ENCODE results near the gene ERCC6L2.

ERCC6L2 gene

DNA sequence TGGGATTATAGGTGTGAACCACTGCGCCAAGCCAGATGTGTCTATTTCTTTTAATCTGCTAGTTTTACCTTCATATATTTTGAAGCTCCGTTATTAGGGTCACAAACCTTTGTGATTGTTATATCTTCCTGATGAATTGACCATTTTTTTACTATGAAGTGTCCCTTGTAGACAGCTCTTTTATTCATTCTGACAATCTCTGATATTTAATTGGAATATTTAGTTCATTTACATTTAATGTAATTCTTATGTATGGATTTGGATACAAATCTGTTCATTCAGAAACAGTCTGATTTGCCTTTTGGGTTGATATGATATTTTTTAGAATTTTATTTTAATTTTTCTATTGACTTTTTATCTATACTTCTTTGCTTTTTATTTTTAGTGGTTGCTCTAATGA, 17.2 kb downstream of the ERCC6L2 start:
- Histone ChIP-seq H3K9me3 (ENCODE audit: insufficient read depth, low read depth, low read length) (peaks cover 2% of the 10 kb centered on the region; the same call in 1 of the 2 replicates), H3K27ac (ENCODE audit: low read depth, low read length) (no peak overlapping the region), H3K27me3 (ENCODE audit: insufficient read depth, low read length) (no peaks in the 10 kb centered on the region), H3K36me3 (ENCODE audit: insufficient read depth, low read length) (peaks cover 9% of the 10 kb centered on the region; the same call in 1 of the 2 replicates), H3K4me1 (ENCODE audit: insufficient read depth, low read length) (no peaks in the 10 kb centered on the region), H3K9ac (ENCODE audit: low read depth, low read length) (no peak overlapping the region), H3K4me3 (ENCODE audit: low read length) (no peak overlapping the region)
- 100% methylated on average over 1 of the region's 2 CpGs for WGBS

DNA sequence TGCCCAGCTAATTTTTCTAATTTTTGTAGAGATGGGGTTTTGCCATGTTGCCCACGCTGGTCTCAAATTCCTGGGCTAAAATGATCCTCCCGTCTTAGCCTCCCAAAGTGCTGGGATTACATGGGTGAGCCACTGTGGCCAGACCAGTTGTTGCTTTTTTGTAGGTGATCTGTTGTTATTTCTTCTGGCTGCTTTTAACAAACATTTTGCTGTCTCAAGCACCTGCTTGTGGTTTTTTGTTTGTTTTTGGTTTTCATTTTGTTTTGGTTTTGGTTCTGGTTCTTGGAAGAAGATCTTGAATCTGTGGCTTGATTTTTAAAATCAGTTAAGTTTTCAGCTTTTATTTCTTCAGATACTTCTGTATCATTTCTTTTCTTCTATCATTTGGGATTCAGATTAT, 21.1 kb downstream of the ERCC6L2 start:
- no peaks in the 10 kb centered on the region for H3K27me3 ChIP-seq (ENCODE audit: insufficient read depth, low read length)
- H3K4me1 ChIP-seq (ENCODE audit: insufficient read depth, low read length) = no peaks in the 10 kb centered on the region
- peaks cover 2% of the 10 kb centered on the region; the same call in 1 of the 2 replicates for H3K9me3 ChIP-seq (ENCODE audit: insufficient read depth, low read depth, low read length)
- peaks cover 12% of the 10 kb centered on the region; the same call in 1 of the 2 replicates for H3K36me3 ChIP-seq (ENCODE audit: insufficient read depth, low read length)
- no peak overlapping the region for H3K9ac ChIP-seq (ENCODE audit: low read depth, low read length)
- WGBS = 90% methylated on average over 2 of the region's 2 CpGs
- no peak overlapping the region for H3K27ac ChIP-seq (ENCODE audit: low read depth, low read length)
- no peak overlapping the region for H3K4me3 ChIP-seq (ENCODE audit: low read length)

DNA sequence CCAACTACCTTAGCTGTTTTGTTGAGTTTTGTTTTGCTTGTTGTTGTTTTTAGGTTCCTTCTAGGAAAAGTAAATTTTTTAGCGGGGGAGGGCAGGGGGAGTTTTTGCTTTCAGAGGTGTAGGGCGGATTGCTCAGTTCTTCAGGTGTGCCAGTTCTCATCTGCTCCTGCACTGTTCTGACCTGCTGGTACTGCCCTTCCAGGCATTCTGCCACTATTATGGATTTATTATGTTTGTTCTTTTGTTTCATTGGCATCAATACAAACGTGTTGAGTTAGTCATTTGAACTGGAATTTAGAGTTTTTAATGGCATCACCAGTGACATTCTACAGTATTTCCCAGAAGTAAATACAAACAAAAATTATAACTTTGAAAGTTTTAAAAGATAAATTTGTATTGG, 26.0 kb downstream of the ERCC6L2 start:
- Histone ChIP-seq H3K9ac (ENCODE audit: low read depth, low read length) (no peak overlapping the region), H3K9me3 (ENCODE audit: insufficient read depth, low read depth, low read length) (no peaks in the 10 kb centered on the region), H3K4me1 (ENCODE audit: insufficient read depth, low read length) (no peaks in the 10 kb centered on the region), H3K27me3 (ENCODE audit: insufficient read depth, low read length) (no peaks in the 10 kb centered on the region), H3K36me3 (ENCODE audit: insufficient read depth, low read length) (peaks cover 11% of the 10 kb centered on the region; the same call in 1 of the 2 replicates), H3K4me3 (ENCODE audit: low read length) (no peak overlapping the region), H3K27ac (ENCODE audit: low read depth, low read length) (no peak overlapping the region)
- 89% methylated on average over 2 of the region's 3 CpGs for WGBS

DNA sequence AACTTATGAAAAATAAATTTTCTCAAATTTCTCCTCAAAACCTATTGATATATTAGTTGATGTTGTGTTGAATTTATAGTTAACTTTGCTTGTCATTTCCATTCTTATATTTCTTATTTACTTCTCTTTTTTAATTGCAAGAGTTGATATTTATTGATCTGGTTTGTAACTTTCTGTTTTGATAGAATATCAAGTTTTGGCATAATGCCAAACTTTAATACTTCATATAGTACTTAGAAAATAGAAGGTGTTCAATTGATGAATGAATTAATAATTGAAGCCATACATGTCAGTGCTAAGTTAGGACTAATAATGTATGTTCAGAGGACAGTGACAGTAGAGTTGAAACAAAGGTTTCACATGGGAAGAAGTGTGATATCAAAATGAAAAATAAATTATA, 27.9 kb downstream of the ERCC6L2 start:
- Histone ChIP-seq H3K9ac (ENCODE audit: low read depth, low read length) (no peak overlapping the region), H3K27me3 (ENCODE audit: insufficient read depth, low read length) (no peaks in the 10 kb centered on the region), H3K27ac (ENCODE audit: low read depth, low read length) (no peak overlapping the region), H3K4me3 (ENCODE audit: low read length) (no peak overlapping the region), H3K4me1 (ENCODE audit: insufficient read depth, low read length) (no peaks in the 10 kb centered on the region), H3K36me3 (ENCODE audit: insufficient read depth, low read length) (peaks cover 17% of the 10 kb centered on the region), H3K9me3 (ENCODE audit: insufficient read depth, low read depth, low read length) (no peaks in the 10 kb centered on the region)

DNA sequence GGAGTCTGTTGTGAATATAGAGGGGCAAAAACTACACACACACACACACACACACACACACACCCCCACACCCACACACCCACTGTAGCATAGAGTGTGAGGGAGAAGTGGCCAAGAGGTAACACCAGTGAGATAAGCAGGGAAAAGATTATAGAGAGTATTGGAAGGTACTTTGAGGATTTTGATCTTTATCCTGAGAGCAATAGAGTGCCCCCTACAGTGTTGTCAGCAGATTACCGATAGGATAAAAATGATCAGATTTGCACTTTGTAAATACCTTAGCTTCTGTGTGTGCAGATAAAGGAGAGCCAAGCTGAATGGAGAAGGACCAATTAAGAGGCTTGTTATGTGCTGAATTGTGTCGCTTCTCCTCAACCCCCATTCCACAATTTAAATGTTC, 32.3 kb downstream of the ERCC6L2 start:
- WGBS = 91% methylated on average over 1 of the region's 2 CpGs
- H3K27ac ChIP-seq (ENCODE audit: low read depth, low read length) = no peak overlapping the region
- H3K4me3 ChIP-seq (ENCODE audit: low read length) = no peak overlapping the region
- no peaks in the 10 kb centered on the region for H3K9me3 ChIP-seq (ENCODE audit: insufficient read depth, low read depth, low read length)
- H3K36me3 ChIP-seq (ENCODE audit: insufficient read depth, low read length) = peaks cover 19% of the 10 kb centered on the region
- H3K9ac ChIP-seq (ENCODE audit: low read depth, low read length) = no peak overlapping the region
- H3K27me3 ChIP-seq (ENCODE audit: insufficient read depth, low read length) = no peaks in the 10 kb centered on the region
- H3K4me1 ChIP-seq (ENCODE audit: insufficient read depth, low read length) = no peaks in the 10 kb centered on the region

DNA sequence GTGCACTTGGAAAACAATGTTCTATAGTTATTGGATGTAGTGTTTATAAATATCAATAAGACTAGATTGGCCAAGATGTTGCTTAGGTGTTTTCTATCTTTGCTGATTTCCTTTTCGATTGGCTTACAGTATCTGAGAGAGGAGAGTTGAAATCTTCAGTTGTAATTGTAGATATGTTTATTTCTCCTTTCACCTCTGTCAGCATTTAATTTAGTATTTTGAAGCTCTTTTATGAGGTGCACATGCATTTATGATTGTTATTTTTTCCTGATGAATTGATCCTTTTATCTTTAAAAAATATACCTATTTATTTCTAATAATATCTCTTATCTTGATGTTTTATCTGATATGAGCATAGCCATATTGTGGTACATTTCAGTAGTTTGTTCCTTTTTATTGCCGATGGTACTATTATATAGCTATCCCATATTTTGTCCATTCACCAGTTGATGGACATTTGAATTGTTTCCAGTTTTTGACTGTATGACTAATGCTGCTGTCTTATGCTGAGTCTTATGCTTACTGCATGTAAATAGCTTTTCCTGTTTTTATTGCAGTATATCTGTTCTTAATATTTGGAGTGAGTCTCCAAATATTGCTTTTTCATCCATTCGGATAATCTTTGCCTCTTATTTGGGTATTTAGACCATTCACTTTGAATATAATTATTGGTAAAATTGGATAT, 34.7 kb downstream of the ERCC6L2 start:
- no peaks in the 10 kb centered on the region for H3K4me1 ChIP-seq (ENCODE audit: insufficient read depth, low read length)
- H3K9ac ChIP-seq (ENCODE audit: low read depth, low read length) = no peak overlapping the region
- no peaks in the 10 kb centered on the region for H3K27me3 ChIP-seq (ENCODE audit: insufficient read depth, low read length)
- no peaks in the 10 kb centered on the region for H3K9me3 ChIP-seq (ENCODE audit: insufficient read depth, low read depth, low read length)
- no peak overlapping the region for H3K27ac ChIP-seq (ENCODE audit: low read depth, low read length)
- no peak overlapping the region for H3K4me3 ChIP-seq (ENCODE audit: low read length)
- WGBS = 96% methylated on average over 3 of the region's 3 CpGs
- peaks cover 22% of the 10 kb centered on the region for H3K36me3 ChIP-seq (ENCODE audit: insufficient read depth, low read length)

DNA sequence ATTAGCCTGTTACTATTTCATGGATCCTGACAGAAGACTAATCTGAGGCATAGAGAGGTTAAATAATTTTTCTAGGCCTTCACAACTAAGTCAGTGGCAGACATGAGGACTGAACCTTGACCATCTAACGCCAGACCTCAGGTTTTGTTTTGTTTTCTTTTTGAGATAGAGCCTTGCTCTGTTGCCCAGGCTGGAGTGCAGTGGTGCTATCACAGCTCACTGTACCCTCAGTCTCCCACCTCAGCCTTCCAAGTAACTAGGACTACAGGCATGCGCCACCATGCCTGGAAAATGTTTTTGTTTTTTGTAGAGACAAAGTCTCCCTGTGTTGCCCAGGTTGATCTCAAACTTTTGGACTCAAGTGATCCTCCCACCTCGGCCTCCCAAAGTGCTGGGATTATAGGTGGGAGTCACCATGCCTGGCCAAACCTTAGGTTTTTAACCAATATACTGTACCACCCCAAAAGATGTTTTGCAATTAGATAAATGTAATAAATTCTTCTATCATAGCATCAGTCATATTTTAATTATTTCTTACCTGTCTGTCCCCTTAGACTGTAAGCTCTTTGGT, 35.4 kb downstream of the ERCC6L2 start:
- H3K9ac ChIP-seq (ENCODE audit: low read depth, low read length) = no peak overlapping the region
- peaks cover 29% of the 10 kb centered on the region for H3K36me3 ChIP-seq (ENCODE audit: insufficient read depth, low read length)
- no peaks in the 10 kb centered on the region for H3K27me3 ChIP-seq (ENCODE audit: insufficient read depth, low read length)
- no peaks in the 10 kb centered on the region for H3K4me1 ChIP-seq (ENCODE audit: insufficient read depth, low read length)
- H3K27ac ChIP-seq (ENCODE audit: low read depth, low read length) = no peak overlapping the region
- WGBS = 97% methylated on average over 3 of the region's 3 CpGs
- no peaks in the 10 kb centered on the region for H3K9me3 ChIP-seq (ENCODE audit: insufficient read depth, low read depth, low read length)
- H3K4me3 ChIP-seq (ENCODE audit: low read length) = no peak overlapping the region

DNA sequence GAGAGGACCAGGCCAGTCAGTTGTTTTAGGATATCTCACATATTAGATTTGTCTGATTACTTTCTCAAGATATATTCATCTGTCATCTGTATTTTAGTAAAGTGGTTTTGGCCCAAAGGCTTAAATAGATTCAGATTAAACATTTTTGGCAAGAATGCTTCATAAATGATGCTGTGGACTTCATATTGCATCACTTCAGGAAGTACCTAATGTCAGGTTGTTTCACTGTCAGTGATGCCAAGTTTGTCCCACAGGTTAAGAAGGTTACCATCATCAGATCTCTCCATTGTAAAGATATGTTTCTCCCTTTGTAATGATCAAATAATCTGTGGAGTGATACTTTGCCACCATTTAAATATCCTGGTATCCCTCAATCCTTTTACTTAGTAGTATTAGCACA, 37.3 kb downstream of the ERCC6L2 start:
- Histone ChIP-seq H3K9me3 (ENCODE audit: insufficient read depth, low read depth, low read length) (no peaks in the 10 kb centered on the region), H3K27ac (ENCODE audit: low read depth, low read length) (no peak overlapping the region), H3K4me3 (ENCODE audit: low read length) (no peak overlapping the region), H3K9ac (ENCODE audit: low read depth, low read length) (no peak overlapping the region), H3K4me1 (ENCODE audit: insufficient read depth, low read length) (no peaks in the 10 kb centered on the region), H3K27me3 (ENCODE audit: insufficient read depth, low read length) (no peaks in the 10 kb centered on the region), H3K36me3 (ENCODE audit: insufficient read depth, low read length) (peaks cover 43% of the 10 kb centered on the region)

DNA sequence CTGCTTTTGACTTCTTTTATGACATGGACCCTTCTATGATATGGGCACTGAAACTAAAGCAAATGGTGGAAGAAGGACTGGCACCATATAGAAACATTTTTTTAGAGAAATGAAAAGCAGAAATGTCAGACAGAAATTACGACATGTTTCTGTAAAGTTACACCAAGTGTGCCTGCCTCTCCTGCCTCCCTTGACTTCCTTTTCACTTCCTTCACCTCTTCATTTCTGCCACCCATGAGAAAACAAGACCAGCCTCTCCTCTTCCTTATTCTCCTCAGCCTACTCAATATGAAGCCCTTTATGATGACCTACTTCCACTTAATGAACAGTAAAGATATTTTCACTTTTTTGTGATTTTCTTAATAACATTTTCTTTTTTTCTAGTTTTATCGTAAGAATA, 44.5 kb downstream of the ERCC6L2 start:
- Histone ChIP-seq H3K27ac (ENCODE audit: low read depth, low read length) (no peak overlapping the region), H3K4me3 (ENCODE audit: low read length) (no peak overlapping the region), H3K27me3 (ENCODE audit: insufficient read depth, low read length) (no peaks in the 10 kb centered on the region), H3K36me3 (ENCODE audit: insufficient read depth, low read length) (peaks cover 92% of the 10 kb centered on the region), H3K9ac (ENCODE audit: low read depth, low read length) (no peak overlapping the region), H3K9me3 (ENCODE audit: insufficient read depth, low read depth, low read length) (peaks cover 19% of the 10 kb centered on the region), H3K4me1 (ENCODE audit: insufficient read depth, low read length) (peaks cover 4% of the 10 kb centered on the region; the same call in 1 of the 2 replicates)
- 91% methylated on average over 1 of the region's 2 CpGs for WGBS

DNA sequence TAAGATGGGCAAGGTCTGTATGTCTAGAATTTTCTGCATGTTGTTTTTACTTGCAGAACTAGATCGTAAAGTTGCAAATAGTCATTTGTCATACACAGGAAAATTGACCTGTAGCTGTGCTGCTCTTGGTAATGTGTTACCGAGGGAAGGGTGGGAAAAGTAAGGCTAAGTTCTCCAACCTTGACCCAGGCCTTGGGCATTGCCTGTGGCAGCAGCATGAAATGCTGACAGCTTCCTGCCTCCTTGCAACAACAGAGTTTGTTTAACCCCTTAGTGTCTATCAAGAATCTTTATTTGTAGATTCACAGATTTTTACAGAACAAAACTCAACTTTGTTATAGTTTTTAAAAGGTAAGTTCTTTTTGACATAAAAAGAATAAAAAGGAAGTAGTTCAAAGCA, 48.3 kb downstream of the ERCC6L2 start:
- H3K9me3 ChIP-seq (ENCODE audit: insufficient read depth, low read depth, low read length) = peaks cover 19% of the 10 kb centered on the region
- H3K4me1 ChIP-seq (ENCODE audit: insufficient read depth, low read length) = peaks cover 4% of the 10 kb centered on the region; the same call in 1 of the 2 replicates
- H3K27me3 ChIP-seq (ENCODE audit: insufficient read depth, low read length) = no peaks in the 10 kb centered on the region
- peaks cover 89% of the 10 kb centered on the region for H3K36me3 ChIP-seq (ENCODE audit: insufficient read depth, low read length)
- no peak overlapping the region for H3K9ac ChIP-seq (ENCODE audit: low read depth, low read length)
- WGBS = 95% methylated on average over 2 of the region's 2 CpGs
- H3K27ac ChIP-seq (ENCODE audit: low read depth, low read length) = no peak overlapping the region
- H3K4me3 ChIP-seq (ENCODE audit: low read length) = no peak overlapping the region

DNA sequence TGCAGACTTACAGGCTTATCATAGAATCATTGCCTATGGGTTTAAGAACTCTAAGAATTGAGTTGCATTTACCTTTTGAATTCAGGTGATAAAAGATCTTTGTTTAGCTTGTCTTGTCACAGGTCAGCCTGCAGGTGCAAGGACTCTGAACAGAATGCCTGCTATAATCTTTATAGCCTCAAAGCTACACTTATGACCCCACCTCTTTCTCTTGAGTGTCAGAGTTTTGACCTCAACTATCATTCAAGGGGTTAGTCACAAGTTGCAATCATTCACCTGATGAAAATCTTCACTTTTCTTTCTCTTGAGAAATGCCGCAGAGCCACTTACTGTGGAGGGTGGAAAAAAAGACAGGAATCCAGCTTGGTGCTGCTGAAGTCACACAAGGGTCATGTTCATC, 49.5 kb downstream of the ERCC6L2 start:
- Histone ChIP-seq H3K4me3 (ENCODE audit: low read length) (no peak overlapping the region), H3K27ac (ENCODE audit: low read depth, low read length) (no peak overlapping the region; the same call in 1 of the 2 replicates), H3K27me3 (ENCODE audit: insufficient read depth, low read length) (no peaks in the 10 kb centered on the region), H3K9ac (ENCODE audit: low read depth, low read length) (no peak overlapping the region), H3K9me3 (ENCODE audit: insufficient read depth, low read depth, low read length) (peaks cover 19% of the 10 kb centered on the region), H3K4me1 (ENCODE audit: insufficient read depth, low read length) (peaks cover 4% of the 10 kb centered on the region; the same call in 1 of the 2 replicates), H3K36me3 (ENCODE audit: insufficient read depth, low read length) (peaks cover 90% of the 10 kb centered on the region)
- WGBS = 100% methylated on average over 1 of the region's 1 CpG

Measured in HUES64 (cell line).